Activated gamma-delta T cell treated with Interleukin-2 at 50 U/mL for 16 hours (primary cell): ENCODE measurements around the gene JARID2.

ENCODE experiments used
- DNase-seq: peaks from one replicate; pipeline ENCODE4 v3.0.0-alpha.2; 2020

The JARID2 gene

DNA sequence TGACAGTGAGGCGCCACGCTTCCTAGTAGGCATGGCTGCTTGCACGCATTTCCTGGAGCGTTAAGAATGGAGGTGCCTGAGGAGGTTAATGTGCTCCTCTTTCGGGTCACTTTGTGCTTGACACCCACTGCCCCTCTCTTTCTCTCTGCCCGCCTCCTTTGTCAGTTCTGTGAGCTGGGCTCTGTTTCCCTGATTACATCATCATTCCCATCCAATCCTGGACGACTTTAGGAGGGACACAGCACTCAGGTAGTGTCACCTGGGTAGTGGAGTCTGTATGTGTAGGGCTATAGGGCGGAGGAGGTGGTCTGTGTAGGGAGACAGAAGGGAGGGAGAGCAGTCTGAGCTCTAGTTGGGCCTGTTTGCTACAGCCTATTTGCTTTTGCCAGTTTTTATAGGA is 136.8 kb downstream of the JARID2 start:
- DNase-seq = no peak

GRCh38 chr6:15384901-15385300 is 139.0 kb downstream of the JARID2 start:
- no peak for DNase-seq

GRCh38 chr6:15385521-15385920 is 139.7 kb downstream of the JARID2 start:
- DNase-seq = no peak

DNA sequence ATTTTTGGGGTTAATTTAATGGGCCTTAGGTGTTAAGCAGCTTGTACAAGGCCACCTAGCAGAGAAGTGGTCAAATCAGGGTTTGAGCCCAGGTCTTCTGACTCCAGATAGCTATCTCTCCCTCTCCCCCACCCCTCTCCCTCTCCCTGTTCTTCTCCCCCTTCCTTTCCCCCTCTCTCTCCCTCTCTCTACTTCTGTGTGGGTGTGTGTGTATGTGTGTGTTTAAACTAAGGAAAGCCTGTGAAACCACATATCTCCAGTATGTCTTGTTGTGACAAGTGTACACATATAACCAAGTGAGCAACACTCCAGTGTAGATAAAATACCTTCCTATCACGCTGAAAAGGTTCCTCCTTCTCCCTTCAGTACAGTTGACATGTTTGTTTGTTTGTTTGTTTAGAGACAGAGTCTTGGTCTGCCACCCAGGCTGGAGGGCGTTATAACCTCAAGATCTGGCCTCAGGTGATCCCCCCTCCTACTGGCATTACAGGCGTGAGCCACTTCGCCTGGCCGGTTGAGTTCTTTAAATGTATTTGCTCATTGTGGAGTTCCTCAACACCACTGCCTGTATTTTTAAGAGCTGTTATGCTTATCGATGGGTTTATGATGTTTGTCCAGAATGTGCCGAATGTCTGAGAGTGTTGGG is 140.4 kb downstream of the JARID2 start:
- no peak for DNase-seq

- DNase-seq = no peak
Observed at GRCh38 chr6:15386756-15387112, 140.9 kb downstream of the JARID2 start.

- DNase-seq = no peak
Observed at GRCh38 chr6:15387118-15387517, 141.2 kb downstream of the JARID2 start.

- DNase-seq = no peak
Observed at GRCh38 chr6:15389084-15389764, 143.4 kb downstream of the JARID2 start.

DNA sequence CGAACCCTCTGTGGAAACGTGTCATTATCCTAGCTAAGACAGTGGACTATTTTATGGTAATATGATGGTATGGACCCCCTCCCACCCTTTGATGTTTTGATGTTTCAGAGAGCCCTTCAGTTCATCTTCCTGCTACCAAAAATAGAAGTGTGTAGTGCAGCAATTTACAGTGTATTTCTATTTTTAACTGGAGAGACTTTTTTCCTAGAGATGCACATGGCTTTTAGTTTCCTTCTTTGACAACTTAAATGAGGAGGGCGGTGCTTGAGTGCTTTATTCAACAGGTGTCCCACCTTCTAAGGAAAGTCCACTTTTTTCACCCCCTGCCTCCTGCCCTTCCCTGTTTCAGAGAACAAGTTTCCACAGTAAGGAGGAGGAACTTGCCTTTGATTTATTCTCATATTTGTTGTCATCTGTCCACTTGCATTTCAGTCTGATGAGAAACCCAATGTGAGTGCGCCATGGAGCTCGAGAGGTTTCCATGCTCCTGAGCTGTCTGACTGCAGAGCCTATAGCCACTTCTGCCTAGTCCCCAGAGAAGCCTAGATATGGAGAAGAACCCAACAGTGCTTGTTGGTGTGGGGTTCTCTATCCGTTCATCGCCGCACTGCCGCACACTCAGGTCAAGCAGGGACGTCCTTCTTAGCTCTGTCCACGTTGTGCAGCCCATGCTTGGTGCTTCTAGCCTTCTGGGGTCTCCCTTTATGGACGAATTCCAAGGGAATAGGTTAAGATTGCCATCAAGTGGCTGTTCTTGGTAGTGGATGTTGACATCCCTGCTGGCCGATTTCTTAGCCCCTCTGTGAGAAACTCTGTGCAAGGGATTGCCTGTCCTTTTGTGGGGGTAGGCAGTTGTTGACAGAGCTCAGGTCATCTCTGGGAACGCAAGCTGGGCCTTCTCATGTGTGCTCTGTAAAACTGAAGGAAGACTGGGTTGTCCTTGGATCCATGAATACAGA is 144.2 kb downstream of the JARID2 start:
- DNase-seq = no peak

GRCh38 chr6:15391500-15391899 is 145.6 kb downstream of the JARID2 start:
- no peak for DNase-seq

DNA sequence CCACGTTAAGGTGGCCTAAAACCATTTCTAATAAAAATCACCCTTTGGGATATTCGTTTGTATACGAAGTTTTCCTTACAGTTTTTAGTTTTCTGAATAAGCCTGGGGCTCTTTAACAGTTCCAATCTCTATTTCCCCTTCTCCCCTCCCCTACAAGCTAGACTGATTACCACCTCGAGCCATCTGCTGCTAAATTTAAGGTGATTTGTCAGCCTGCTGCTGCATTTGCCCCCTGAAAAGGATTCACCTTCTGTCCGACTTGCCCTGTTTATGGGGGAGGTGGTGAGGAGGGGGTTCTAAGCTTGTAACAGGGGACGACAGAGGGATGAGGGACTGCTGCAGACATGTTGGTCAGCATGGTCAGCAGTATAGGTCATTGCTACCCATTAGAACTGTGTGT is 146.3 kb downstream of the JARID2 start:
- DNase-seq = no peak

- DNase-seq = no peak
Observed at GRCh38 chr6:15393605-15394004, 147.7 kb downstream of the JARID2 start.

- no peak for DNase-seq
Observed at GRCh38 chr6:15395087-15395486, 149.2 kb downstream of the JARID2 start.

GRCh38 chr6:15396808-15397207 is 150.9 kb downstream of the JARID2 start:
- DNase-seq = no peak

DNA sequence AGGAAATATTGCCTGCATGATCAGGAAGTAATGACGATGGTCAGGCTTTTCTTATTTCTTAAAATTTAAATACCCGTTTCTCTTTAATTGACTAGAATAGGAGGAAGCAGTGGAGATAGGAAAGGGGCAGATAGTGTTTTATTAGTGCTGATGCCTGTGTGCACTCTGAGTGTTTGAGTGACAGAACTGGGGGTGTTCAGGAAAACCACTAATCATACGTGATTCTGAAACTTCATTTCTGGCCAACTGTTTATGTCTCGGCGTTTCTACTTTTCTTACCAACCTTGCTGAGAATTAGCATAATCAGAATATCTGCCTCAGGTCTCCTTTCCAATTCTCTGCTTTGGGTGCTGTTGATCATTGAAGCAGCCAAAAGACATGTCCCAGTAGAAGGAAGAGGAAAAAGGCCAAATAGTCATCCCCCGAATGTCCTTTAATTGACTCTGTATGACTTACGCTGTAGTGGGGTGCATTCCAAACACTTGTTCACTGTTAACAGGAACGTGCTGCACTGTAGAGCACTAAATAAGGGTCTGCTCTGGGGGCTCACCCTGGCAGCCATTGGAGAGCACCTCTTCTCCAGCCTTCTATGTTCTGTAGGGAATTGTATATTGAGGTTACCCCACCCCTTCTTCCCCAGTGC is 152.9 kb downstream of the JARID2 start:
- no peak for DNase-seq

DNA sequence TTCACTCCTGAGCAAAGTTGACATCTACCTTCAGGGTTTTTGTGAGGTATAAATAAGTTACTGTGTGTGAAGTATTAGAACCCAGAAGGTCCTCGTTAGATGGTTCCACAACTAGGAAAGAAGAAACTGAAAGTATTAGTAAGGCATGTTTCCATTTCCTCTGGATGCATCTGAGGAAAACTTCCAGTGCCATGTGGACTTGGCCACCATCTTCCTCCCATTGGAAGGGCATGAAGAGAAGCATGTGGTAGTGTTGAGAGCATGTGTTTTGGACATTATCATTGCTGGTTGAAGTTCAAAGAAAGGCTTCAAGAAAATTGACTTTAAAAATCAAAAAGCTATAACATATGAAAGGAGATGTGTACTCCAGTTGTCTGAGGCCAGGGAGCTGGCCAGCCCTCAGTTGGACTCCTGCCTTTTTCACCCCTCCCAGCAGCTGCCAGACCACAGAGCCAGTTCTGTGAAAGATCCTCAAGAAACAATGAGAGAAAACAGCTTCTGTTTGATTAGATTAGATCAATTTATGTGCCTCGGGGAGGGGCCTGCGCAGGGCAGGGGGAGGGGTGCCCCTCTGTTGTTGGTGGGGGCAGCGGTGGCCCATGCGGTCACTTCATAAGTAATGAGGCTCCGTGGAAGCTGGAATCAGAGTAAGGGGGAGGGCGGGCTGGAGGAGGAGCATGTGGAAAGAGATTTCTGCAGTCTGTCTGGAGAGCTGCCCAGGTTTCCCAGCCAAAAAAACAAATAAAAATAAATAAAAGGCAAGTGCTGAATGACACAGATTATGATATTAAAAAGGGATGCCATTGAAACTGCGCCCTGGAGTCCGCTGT is 154.0 kb downstream of the JARID2 start:
- DNase-seq = no peak

DNA sequence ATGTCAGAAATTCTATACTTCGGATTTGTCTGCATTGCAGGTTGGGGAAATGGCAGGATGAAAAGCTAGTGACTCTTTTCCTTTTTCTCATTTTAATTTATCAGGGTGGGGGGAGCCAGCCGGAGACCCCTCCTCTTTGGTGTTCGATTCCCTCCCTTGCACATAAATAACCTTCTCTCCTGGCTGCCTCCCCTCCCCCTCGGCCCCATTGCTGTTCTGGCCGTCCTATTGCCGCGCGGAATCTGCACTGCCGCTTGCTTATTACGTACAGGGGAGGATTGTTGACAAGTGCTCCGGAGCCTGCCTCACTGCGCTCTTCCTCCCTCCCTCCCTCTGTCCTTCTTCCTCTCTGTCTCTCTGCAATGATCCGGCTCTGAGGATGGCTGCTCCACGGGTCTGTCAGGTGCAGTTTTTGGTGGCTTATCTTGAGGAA is 154.7 kb downstream of the JARID2 start:
- no peak for DNase-seq

- no peak for DNase-seq
Observed at GRCh38 chr6:15401120-15401519, 155.3 kb downstream of the JARID2 start.

- no peak for DNase-seq
Observed at GRCh38 chr6:15401769-15402250, 155.9 kb downstream of the JARID2 start.

DNA sequence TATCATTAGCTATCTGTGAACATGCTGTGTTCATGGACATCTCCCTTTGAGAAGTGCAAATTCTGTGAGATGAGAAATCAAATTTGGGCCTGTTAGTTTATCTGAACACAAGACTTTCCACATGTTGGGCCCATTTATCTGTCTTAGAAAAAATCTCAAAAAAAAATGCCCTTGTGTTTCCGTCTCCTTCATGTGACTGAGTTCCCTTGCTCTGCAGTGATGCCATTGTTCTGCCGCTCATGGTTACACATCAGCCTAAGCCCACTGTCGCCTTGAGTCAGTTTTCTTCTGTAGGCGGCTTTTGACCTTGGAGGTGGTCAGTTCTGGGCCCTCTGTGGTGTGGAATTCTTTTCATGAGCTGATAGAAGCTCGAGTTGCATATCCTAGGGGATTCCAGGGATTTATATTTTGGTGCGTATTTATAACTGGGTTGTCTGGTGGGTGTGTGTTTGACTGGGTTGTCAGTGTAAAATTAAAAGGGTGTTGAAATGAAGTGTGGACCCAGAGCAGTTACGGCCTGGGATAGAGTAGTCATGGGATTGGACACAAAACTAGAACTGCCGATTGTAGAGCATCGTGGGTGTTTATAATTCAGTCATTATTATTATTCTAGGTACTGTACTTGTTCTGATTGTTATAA is 156.7 kb downstream of the JARID2 start:
- DNase-seq = no peak

DNA sequence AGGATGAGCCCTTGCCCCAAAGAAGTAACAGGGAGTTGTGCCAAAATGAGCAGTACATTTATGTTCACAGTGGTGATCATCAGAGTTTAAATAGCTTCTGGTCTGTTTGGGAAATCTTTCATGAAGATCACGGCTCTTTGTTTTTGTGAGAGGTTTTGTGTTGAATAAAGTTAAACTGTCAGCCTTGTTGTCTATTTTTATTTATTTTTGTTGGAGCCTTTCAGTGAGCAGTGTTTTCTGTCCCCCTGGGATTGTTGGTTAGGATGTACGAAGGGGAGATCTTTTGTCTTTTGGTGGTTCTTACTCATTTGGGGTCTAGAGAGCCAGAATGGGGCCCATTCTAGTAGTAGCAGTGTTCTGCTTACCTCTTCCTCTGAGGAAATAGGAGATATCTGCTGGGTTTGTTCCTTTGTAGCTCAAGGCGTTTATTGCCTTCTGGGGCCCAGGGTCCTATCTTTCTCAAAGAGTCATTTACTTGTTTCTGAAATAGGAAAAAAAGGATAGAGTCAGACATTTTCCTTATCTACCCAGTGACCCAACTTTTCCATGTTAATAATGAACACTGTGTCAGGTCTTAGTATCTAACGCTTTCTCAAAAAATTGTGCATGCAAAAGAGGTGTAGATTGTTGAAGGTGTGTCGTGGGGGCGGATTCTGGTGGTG is 157.4 kb downstream of the JARID2 start:
- no peak for DNase-seq

DNA sequence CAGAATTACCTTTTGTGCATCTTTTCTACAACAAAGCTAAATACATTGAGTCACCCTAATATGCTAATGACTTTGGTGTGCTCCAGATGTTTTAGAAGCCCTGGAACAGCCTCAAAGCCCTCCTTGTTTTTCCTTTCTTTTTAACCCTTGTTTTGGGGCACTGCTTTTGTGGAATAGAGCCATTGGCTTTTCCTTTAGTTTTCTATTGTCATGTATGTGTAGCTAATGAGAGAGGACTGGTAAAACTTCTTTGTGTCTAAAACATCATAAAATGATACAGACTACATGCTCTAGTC is 158.8 kb downstream of the JARID2 start:
- no peak for DNase-seq
